ENCODE data around the gene GRM1.

DNA sequence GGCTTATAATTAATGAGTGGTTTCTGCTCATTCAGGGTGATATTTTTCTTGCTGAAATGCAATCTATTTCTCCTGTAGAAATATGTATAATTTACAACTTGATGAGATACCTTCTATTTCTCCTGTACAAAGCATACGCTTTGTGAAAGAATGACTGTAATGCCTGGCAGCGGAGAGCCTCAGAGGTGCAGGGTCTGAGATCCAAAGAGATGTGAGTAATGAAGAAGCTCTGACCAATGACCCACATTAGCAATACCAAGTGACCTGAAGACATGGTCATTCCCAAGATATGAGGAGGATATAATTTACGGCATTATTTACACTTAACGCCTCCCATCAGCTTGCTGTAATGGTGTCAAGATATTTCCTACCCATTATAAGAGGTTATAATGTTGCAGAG, 416.4 kb downstream of the GRM1 start:
- TF ChIP-seq EZH2 (IDR thresholded peaks at IDR 0.05; ENCODE audit: insufficient read depth, low read length) (no peak), CTCF (IDR thresholded peaks at IDR 0.05; ENCODE audit: insufficient read depth, low read depth, low read length) (no peak)

All from astrocyte (in vitro differentiated cells and primary cell).